GM21423 (cell line): ENCODE data around the gene GHRHR.

Experiments used
- ATAC-seq: cut with Tn5 transposase; IDR thresholded peaks from one replicate; pipeline ENCODE4 v1.9.1; 2021; ENCODE audit warnings: mild to moderate bottlenecking, moderate library complexity; ENCODE audit not compliant: unreplicated experiment

GHRHR gene

DNA sequence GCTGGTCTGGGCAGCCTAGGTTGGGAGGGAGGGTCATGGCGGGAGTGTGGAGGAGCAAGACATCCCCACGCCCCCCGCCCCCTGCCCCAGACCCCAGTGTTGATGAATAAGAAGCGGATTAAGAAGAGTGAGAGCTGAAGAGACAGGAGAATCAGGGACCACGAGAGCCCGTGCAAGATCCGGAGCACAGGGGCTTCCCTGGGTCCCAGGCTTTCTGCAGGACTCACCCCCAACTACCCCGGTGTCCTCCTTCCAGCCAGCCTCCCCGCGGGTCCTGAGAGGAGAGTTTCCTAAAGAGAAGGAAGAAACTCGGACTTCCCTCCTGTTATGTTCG is 20.1 kb downstream of the GHRHR start:
- ATAC-seq = no peak

DNA sequence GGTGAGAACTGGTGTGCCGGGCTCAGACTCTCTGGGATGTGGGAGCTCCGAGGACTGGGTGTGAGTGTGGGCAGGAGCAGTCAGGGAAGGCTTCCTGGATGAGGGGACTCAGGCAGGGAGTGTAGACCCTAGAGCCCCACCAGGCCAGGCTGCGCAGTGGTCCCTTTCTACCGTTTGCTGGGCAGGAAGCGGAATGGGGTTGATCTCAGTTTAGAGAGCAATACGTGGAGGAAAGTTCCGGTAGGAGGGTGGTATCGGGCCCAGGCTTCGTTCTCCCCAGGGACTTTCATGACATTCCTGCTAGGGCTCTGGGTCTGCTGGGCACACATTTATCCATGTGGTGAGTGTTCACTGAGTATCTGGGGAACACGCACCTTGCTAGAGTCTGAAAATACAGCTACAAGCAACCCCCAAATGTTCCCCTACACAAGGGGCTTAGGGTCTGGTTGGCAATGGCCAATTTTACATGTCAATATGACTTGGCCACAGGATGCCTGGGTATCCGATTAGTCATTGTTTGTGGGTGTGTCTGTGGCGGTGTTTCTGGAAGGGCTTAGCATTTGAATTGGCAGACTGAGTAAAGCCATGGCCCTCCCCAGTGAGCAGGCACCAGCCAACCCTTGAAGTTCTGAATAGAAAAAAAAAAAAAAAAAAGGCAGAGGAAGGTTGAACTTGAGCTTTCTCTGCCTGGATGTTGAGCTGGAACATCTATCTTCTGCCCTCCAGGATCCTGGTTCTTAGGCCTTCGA is 20.8 kb downstream of the GHRHR start:
- ATAC-seq = no peak

DNA sequence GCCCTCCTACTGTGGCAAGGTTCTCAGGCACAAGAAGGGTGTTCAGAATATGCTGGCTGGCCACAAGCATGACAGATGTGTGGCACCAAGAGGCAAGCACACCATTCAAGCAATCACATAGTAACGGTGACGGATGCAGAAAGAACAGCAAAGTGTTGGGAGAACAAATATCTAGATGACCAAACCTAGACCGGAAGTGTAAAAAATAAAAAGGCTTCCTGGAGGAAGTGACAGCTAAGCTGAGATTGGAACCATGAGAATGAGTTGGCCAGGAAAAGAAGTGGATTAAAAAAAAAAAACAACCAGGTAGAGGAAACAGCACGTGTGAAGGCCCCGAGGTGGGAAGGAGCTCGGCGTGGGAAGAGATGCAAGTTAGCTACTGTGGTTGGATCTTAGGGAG is 22.0 kb downstream of the GHRHR start:
- no peak for ATAC-seq

DNA sequence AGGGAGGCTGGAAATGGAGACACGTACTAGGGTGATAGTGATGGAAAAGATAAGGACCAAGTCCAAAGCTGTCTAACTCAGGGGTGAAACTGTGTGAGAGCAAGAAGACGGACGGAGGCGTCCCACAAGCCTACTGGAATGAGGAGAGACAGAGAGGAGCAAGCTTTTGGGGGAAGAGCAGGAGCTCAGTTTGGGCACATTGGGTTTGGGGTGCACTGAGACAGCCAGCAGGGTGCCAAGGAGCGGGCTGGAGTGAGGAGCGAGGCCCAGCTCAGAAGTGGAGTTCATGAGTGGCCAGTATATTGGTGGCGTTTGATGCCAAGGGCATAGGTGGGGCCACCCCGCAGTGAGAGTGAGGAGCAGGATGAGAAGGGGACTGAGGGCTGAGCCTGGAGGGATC is 22.6 kb downstream of the GHRHR start:
- ATAC-seq = no peak

DNA sequence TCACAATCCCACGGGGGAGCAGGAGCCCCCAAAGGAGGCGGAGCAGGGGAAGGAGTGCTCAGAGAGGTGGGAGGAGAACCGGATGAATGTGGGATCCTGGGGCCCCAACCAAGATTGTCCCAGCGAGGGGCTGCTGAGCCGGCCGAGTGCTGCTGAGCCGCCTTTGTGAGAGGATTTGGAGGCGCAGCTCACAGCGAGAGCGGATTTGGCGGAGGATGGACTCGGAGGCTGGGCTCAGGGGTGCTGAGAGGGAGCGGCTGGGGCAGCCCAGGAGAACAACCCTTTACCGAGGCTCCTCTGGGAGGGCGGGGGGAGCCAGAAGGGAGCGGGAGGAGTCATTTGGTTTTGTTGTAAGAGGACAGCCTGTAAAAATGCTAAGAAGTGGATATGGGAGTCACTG is 23.0 kb downstream of the GHRHR start:
- no peak for ATAC-seq

DNA sequence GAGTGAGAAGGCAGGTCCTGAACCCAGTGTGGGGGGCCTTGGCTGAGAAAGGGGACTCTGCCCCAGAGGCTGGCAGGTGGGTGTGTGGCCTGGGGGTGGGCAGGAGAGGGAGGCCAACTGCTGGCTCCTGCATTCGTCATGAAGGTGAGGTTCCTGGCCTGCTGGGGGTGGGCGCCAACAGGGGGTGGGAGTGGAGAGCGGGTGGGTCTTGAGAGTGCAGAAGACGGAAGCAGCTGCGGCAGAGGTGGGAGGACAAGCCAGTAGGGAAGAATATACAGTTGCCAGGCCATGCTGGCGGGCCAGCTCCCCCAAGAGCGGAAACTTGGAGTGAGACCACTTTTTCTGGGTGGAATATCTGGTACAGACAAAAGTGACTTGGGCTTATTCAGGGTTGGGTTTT is 23.4 kb downstream of the GHRHR start:
- ATAC-seq = no peak

DNA sequence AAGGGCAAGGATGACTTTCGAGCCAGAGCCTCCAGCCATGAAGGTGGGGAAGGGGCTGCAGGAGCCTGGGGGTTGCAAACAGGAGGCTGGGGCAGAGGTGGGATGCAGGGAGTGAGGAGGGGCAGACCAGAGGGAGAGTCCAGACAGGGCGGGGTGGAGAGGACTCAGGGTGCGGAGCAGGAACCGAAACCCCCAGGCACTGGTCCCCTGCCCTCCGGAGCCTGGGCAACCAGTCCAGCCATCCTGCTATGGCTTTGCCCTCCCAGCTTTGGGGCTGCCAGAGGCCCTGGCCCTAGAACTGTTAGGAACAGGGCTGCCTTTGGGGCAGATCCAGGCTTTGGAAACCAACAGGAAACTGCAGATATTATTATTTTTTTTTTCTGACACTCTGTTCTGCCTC is 24.2 kb downstream of the GHRHR start:
- no peak for ATAC-seq

DNA sequence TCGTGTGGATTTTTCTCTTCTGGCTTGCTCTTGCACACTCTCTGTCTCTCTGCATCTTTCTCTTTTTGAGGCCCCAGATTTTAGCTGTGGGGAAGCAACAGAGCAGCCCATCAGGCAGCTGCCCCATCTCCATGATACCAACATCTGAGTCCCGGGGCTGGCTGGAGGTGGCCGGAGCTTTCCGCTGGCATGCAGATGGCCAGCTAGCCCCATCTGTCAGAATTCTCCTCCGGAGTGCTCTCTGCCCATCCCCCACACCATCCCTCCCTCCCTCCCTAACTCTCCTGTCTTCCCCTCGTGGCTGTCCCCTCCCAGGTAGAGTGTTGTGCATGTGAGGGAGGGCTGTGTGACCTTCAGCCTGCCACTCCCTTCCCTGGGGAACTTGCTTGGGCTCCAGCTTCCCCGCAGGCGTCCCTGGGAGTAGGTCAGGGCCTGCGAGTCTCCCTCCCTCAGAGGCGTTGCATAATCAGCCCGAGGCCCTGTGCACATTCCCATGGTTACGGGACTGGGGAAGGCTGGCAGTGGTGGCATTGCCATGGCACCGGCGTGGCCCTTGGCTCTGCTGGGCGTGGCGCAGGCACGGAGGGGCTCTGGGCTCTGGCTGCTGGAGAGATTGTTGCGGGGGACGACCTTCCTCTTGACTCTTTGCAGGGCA is 24.7 kb downstream of the GHRHR start:
- no peak for ATAC-seq

DNA sequence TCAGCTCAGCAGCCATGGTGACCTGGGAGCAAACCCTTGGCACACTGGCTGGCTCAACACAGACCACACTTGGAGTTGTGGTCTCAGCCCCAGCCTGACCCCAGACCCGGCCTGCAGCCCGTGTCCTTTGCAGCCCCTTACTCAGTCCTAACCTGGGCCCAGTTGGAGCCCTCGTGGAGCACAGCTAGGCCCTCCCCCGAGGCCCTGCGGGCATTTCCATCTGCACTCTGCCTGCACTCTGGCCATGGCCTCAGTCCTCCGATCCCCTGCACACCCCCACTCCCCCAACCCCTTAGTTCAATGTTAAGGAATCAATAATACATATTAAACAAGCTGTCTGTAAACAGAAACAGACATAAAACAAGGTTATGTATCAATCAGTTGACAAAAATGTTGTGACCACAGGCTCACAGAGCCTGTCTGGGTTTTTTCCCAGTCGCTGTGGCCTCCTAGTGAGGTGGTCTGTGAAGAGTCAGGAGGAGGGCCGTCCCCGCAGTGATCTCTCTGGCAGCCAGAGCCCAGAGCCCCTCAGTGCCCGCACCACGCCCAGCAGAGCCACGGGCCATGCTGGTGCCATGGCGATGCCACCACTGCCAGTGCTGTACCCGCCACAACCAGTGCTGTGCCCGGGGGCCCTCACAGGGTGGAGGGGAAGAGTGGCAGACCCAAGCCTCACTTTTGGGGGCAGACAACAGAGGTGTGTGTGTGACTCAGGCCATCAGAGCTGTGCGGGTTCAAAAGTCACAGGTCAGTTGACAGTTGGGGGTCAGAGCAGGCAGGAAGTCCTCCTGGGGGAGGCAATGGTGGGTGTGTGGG is 25.5 kb downstream of the GHRHR start:
- ATAC-seq = no peak

DNA sequence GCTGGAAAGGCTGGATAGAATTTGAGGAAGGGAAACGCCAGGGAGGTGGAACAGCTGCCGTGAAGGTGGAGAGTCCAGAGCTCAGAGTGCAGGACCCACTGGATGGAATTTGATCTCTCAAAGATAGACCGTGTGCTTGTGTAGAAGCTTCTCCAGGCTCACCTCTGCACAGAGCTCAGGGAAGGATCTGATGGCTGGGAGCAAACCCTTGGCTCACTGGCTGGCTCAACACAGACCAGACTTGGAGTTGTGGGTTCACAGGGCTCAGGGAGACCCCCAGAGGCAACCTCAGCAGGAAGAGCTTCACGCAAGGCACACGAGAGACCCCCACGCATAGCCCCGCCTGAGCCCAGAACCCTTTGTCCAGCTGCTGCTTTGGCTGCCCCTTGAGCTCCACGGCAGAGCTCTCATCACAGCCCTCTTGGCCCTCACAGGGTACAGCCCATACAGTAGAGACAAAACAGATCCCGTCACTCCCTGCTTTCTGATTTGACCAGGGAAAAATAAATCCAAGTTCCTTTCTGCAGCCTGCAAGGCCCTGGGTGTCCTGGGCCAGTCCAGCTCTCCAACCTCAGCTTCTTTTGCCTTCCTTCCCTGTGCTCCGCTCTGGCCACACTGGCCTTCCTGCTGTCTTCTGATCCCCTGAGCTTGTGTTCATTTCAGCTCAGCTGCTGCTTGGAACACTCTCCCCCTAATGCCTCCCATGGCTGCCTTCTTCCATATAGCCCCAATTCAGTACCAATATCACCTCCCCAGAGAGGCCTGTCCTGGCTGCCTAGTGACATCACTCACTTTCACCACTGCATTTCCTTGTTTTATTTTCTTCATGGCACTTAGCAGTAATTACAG is 26.3 kb downstream of the GHRHR start:
- no peak for ATAC-seq

DNA sequence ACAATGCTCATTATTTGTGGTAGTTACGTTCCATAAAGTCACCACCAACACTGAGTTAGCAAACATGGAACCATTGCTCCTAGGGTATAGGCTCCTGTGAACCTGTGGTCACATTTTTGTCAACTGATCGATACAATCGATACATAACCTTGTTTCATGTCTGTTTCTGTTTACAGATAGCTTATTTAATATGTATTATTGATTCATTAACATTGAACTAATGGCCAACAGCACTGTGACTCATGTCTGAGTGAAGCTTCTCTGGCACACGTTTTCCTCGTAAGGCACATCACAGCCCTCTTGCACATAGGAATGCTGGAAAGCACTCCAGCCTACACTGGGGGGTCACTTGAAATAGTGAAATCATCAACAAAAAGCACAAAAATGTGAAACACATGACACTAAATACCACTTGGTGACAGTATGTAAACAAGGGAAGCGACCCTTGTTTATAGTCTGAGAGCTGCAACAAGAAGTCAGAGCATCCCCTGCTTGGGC is 27.0 kb downstream of the GHRHR start:
- ATAC-seq = no peak

DNA sequence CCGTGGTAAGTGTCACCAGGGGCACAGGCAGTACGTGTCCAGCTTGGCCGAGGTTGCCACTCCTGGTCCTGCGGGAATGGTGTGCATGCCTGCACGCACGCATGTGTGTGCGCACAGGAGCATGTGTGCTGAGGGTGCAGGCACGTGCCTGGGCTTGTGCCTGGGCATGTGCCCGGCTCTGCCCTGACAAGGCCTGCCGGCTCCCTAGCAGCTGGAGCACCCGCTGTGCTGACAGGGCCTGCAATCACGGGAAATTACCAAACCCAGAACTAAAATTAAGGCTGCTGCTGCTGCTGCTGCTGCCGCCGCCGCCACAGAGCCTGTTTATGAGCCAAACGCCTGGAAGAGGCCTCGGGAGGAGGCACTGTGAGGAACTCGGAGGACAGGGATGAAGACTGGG is 28.7 kb downstream of the GHRHR start:
- no peak for ATAC-seq

DNA sequence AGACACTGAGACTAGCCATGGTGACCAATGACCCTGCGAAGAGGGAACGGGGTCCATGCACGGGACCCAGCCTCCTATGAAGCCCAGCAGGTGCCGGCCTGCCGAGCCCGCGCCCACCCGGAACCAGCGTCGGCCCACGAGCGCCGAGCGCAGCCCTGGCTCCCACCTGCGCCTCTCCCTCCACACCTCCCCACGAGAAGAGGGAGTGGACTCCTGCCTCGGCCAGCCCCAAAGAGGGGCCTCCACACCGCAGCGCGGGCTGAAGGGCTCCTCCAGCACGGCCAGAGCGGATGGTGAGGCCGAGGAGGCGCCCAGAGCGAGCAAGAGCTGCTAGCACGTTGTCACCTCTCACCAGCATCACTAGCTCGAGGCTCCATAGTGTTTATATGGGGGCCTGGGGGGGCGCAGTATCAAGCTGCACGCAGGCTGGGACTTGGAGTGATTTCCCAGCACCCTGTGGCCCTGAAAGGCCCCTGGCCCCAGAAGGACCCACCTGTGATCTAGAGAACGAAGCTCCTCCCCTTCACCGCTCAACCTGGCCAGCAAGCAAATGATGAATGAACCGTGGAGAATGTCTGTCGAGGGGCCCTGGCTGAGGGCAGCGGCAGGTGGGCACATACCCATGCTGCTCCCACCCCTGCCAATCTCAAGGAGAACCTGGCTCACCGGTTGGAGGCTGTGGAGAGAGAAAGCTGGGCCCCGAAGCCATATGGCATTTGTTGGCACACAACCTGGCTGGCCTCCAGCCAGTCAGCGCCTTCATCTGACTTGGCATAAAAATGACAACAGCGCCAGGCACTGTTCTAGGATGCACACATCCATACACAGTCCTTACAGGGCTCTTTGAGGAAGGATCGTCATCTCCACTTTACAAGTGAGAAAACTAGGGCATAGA is 30.7 kb downstream of the GHRHR start:
- ATAC-seq = no peak

DNA sequence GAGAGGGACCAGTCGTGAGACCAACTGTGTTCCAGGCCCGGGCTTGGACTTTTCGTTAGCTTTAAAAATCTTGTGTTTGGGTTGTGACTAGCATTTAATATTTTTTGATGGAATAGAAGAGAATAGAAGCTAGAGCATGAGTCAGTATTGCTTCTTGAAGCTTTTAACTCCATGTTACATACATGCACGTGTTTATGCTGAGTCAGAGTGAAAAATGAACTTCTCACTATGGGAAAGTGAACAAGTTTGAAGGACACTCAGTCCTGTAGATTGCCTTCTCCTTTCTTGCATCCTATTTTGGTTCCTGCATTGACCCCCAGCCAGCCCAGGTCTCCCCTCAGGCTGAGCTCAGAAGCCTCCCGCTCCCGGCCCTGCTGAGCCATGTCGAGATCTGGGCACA is 31.8 kb downstream of the GHRHR start:
- no peak for ATAC-seq

DNA sequence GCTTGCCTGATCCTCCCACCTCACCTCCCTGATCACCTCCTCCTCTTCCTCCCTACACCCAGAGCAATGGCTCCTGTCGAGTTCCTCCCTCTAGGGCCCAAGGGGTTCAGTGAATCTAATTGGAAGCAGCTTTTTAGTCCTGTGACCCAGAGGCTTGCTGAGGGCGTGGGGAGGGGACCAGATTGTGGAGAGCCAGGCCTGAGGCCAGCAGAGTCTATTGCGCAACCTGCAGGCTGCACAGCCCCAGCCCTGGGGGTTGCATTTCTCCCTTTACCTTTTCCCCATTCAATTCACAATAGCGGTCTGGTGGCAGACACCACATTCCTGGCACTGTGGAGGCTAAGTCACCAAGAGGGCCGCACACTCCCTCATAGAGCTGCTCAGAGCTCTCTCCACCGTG is 32.5 kb downstream of the GHRHR start:
- no peak for ATAC-seq

DNA sequence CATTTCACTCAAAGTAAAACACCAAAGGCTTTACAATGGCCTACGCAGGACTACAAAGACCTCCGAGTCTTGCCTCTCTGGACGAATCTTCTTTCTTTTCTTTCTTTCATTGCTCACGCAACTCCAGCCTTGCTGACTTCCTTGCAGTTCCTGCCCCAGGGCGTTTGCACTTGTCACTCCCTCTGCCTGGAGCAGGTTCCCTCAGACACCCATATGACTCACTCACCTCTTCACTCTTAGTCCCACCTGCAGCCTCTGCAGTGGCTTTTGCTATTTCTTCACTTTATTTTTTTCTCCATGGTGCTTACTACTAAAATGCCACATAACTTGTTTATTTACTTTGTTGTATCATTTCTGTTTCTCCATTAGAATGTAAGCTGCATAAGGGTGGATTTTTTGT is 33.1 kb downstream of the GHRHR start:
- ATAC-seq = no peak

DNA sequence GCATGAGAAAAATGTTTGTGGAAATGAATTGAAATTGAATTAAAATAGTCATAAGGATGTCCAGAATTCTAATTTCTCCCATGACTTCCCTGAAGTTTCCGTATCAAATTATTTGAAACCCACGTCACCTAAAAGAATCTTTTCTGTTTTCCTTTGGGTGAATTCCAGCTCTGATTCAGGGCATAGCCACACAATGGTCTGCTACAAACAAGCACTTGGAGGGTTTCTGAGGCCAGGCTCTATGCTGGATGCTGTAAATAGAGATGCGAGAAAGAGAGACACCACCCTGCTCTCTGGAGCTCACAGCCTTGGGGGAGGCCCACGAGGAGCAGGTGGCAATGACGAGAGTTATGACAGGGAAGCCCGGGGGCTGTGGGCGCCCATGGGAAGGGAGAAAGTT is 33.6 kb downstream of the GHRHR start:
- no peak for ATAC-seq

DNA sequence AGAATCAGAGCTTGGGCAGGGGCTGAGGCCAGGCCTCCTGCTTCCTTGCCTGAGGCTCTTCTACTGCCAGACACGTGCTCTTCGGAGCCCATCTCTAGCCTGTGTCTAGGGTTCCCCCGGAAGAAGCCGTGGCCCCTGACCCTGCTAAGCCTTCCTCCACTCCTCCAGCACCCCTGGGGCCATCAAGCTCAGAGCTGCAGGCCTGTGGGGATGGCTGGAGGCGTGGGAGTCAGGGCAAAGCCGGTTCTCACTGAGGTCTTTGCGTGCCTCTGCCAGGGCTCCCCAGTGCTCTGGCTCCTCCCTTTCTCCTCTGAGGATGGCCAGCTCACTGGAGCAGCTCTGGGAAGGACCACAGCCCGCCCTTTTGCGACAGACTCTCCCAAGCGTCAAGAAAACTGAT is 34.4 kb downstream of the GHRHR start:
- ATAC-seq = no peak

DNA sequence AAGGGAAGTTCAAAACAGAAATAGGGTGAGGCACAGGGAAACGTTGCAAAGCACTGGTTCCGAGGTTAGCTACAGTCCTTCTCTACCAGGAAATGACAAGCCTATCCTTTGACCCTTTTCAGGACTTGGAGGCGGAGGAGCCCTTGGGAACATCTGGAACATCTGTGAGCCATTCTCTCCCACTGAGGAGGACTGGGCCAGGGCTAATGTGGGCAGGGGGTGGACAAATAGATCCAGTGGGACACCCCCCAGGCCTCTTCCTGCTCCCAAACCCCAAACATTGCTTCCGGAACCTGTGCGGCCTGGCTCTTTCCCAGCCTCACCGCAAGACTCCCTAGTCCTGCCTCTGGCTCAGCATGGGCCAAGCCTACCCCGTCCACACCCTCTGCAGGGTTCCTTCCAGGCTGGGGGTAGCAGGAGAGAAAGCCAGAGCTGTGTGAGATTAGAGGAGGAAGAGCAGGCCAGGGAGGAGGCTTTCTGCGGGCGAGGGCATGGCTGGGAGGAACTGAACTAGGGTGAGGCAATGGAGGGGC is 36.5 kb downstream of the GHRHR start:
- ATAC-seq = no peak

DNA sequence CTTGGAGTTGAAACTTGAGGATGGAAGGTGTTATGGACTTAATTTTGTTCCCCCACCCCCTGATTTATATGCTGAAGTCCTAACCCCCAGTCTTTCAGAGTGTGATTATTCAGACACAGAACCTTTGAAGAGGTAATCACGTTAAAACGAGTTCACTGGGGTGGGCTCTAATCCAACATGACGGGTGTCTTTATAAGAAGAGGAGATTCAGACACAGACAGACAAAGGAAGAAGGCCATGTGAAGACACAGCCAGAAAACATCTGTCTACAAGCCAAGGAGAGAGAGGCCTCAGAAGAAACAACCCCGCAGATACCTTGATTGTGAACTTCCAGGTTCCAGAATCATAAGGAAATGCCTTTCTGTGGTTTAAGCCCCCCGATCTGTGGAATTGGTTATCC is 37.0 kb downstream of the GHRHR start:
- ATAC-seq = no peak
